Measurements from ENCODE around the gene SIAH3.

DNA sequence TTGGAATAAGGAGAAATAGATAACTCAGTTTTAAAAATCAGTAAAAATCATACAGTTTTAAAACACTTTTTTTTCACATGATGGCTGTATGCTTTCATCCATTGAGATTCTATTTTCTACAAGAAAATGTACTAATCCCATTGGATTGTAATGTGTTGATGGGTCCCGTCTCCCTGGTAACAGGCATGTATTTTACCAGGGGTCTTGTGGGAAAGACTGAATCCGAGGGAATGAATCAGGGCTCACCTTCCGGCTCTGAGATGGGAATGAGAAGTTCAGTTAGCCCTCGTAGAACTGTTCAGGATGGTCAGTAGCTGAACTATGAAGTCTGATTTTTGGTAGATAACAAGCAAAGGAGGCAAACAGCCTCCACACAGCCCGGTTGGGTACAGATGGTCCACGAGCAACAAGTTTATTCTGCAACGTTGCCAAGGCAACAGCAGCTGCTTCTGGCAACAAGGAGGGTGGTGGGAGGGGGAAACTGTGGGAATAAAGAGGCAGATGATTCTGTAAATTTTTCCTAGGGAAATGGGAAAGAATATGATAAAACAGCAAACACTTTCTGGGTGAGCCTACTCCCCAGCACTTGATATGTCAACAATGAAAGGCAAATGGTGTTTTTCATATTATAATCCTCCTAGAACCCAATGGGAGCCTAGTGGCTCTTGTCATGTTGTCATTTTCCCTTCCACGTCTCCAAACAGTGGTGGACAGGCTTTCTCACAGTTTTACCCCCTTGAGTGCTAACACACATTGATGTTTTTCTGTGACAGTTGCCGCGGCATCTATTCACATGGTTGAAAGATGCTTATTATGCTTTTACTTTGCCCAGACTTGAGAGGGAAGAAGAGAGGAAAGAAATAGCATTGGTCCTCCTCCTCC lies 12.4 kb upstream of the SIAH3 start:
- TF ChIP-seq, protein P1, sequence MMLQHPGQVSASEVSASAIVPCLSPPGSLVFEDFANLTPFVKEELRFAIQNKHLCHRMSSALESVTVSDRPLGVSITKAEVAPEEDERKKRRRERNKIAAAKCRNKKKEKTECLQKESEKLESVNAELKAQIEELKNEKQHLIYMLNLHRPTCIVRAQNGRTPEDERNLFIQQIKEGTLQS (IDR thresholded peaks at IDR 0.05): no peak
- TF ChIP-seq, protein P2, sequence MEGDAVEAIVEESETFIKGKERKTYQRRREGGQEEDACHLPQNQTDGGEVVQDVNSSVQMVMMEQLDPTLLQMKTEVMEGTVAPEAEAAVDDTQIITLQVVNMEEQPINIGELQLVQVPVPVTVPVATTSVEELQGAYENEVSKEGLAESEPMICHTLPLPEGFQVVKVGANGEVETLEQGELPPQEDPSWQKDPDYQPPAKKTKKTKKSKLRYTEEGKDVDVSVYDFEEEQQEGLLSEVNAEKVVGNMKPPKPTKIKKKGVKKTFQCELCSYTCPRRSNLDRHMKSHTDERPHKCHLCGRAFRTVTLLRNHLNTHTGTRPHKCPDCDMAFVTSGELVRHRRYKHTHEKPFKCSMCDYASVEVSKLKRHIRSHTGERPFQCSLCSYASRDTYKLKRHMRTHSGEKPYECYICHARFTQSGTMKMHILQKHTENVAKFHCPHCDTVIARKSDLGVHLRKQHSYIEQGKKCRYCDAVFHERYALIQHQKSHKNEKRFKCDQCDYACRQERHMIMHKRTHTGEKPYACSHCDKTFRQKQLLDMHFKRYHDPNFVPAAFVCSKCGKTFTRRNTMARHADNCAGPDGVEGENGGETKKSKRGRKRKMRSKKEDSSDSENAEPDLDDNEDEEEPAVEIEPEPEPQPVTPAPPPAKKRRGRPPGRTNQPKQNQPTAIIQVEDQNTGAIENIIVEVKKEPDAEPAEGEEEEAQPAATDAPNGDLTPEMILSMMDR (IDR thresholded peaks at IDR 0.05; ENCODE audit: low read depth, low read length, missing input control): no peak
- TF ChIP-seq JUND (IDR thresholded peaks at IDR 0.05): no peak
- no peak for TF ChIP-seq REST (IDR thresholded peaks at IDR 0.05)

All from liver (tissue), 3 donors.